Bronchial epithelial cell (primary cell): Measurements from ENCODE around the gene NOL3. TPM values are rescaled to one million over a fixed set of nuclear protein-coding genes. Genes with fewer than 3 reads are reported as not detected.

Experiments used
- DNase-seq: peaks from one replicate; pipeline ENCODE4 v3.0.0-alpha.2; 2010; ENCODE audit warnings: low read depth
- FAIRE-seq: peaks from 2 replicates; lab custom pipeline; 2011; peaks lifted over from hg19 to GRCh38; lab: Jason Lieb, UNC
- H3K27me3 ChIP-seq: 2 replicates; pipeline ENCODE4 v1.5.1; 2011; ENCODE audit warnings: low read length; ENCODE audit not compliant: control insufficient read depth, insufficient read depth
- H3K36me3 ChIP-seq: 2 replicates; pipeline ENCODE4 v1.5.1; 2011; ENCODE audit warnings: low read length; ENCODE audit not compliant: control insufficient read depth, insufficient read depth
- H3K4me3 ChIP-seq: 2 replicates; pipeline ENCODE4 v1.5.1; 2011; ENCODE audit warnings: mild to moderate bottlenecking, low read depth, low read length, control low read depth
- CTCF ChIP-seq: IDR thresholded peaks from 2 replicates; pipeline ENCODE4 v1.5.1; 2011; ENCODE audit warnings: mild to moderate bottlenecking, moderate library complexity, low read length, control low read depth, inconsistent platforms; ENCODE audit not compliant: insufficient read depth, severe bottlenecking
- total RNA-seq: library from RNA; depleted of rRNA; stranded (reverse); fragments of >200 nt; gene quantifications from 2 replicates; pipeline ENCODE4 v1.2.1, GENCODE V29; 2014

The NOL3 gene
- total RNA-seq, 1 donor from 2014 or later: 28.2 TPM

- DNase-seq: peak; percentile 86
- peak; percentile 50 for TF ChIP-seq CTCF
- no peak for FAIRE-seq
- Histone ChIP-seq H3K4me3 (peak overlapping the region; percentile 34), H3K36me3 (peaks cover 5% of the 10 kb centered on the region), H3K27me3 (no peaks in the 10 kb centered on the region)
Observed at GRCh38 chr16:67173808-67174705, 3.7 kb downstream of the NOL3 start.

GRCh38 chr16:67174706-67175231 is 4.4 kb downstream of the NOL3 start:
- DNase-seq: no peak
- H3K36me3 ChIP-seq: peaks cover 5% of the 10 kb centered on the region
- no peaks in the 10 kb centered on the region for H3K27me3 ChIP-seq
- TF ChIP-seq CTCF: no peak
- FAIRE-seq: no peak
- H3K4me3 ChIP-seq: peak overlapping the region; percentile 34

GRCh38 chr16:67176662-67177061 is 6.3 kb downstream of the NOL3 start:
- H3K27me3 ChIP-seq: no peaks in the 10 kb centered on the region
- no peak for TF ChIP-seq CTCF
- no peak for FAIRE-seq
- peaks cover 5% of the 10 kb centered on the region for H3K36me3 ChIP-seq
- H3K4me3 ChIP-seq: no peak overlapping the region
- no peak for DNase-seq

GRCh38 chr16:67177743-67178699 is 7.7 kb downstream of the NOL3 start:
- H3K4me3 ChIP-seq: peak overlapping the region; percentile 40
- H3K36me3 ChIP-seq: peaks cover 5% of the 10 kb centered on the region
- FAIRE-seq (no peak), DNase-seq (peak; percentile 92)
- no peaks in the 10 kb centered on the region for H3K27me3 ChIP-seq
- peak; percentile 8 for TF ChIP-seq CTCF

GRCh38 chr16:67179421-67180080 is 9.2 kb downstream of the NOL3 start:
- DNase-seq (peak; percentile 52), FAIRE-seq (no peak)
- no peak overlapping the region for H3K4me3 ChIP-seq
- peak; percentile 35 for TF ChIP-seq CTCF
- H3K27me3 ChIP-seq: no peaks in the 10 kb centered on the region
- peaks cover 5% of the 10 kb centered on the region for H3K36me3 ChIP-seq
